Coronary artery (tissue), 2 donors: ENCODE results near the gene ROR1.

Source experiments
- DNase-seq: peaks from one replicate; pipeline ENCODE4 v3.0.0-alpha.2; 2017; ENCODE audit warnings: low spot score
- H3K27ac ChIP-seq, 2 donors: fragments of 200-600 bp; sonication (generic); one replicate each; pipeline ENCODE4 v1.5.1; 2016 to 2019
- H3K4me3 ChIP-seq: fragments of 200-600 bp; sonication (generic); 2 replicates; pipeline ENCODE4 v1.5.1; 2016; ENCODE audit warnings: mild to moderate bottlenecking, moderate library complexity
- TF ChIP-seq, protein P1 (sequence below): fragments of 200-600 bp; sonication (generic); IDR thresholded peaks from one replicate; pipeline ENCODE4 v1.5.1; 2019; ENCODE audit warnings: antibody characterized with exemption

The ROR1 gene

DNA sequence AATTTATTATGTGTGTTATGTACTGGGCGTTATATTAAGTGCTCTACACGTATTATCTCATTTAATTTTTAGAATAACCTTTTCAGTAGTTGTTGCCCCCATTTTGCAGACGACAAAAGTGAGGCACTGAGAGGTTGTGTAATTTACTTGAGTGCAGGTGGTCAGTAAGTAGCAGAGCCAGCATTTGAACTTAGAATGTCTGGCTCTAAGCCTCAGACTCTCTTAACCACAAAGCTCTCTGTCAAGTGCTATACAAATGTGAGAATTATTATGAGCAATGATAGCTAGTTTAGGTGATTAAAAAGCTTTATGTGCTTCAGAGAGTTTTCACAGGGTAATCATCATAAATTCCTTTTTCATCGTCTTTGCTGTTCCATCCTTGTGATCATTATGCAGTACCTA is 333.3 kb downstream of the ROR1 start:
- Histone ChIP-seq H3K4me3 (no peak overlapping the region), H3K27ac (no peak overlapping the region)
- TF ChIP-seq, protein P1, sequence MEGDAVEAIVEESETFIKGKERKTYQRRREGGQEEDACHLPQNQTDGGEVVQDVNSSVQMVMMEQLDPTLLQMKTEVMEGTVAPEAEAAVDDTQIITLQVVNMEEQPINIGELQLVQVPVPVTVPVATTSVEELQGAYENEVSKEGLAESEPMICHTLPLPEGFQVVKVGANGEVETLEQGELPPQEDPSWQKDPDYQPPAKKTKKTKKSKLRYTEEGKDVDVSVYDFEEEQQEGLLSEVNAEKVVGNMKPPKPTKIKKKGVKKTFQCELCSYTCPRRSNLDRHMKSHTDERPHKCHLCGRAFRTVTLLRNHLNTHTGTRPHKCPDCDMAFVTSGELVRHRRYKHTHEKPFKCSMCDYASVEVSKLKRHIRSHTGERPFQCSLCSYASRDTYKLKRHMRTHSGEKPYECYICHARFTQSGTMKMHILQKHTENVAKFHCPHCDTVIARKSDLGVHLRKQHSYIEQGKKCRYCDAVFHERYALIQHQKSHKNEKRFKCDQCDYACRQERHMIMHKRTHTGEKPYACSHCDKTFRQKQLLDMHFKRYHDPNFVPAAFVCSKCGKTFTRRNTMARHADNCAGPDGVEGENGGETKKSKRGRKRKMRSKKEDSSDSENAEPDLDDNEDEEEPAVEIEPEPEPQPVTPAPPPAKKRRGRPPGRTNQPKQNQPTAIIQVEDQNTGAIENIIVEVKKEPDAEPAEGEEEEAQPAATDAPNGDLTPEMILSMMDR = no peak
- DNase-seq = no peak

DNA sequence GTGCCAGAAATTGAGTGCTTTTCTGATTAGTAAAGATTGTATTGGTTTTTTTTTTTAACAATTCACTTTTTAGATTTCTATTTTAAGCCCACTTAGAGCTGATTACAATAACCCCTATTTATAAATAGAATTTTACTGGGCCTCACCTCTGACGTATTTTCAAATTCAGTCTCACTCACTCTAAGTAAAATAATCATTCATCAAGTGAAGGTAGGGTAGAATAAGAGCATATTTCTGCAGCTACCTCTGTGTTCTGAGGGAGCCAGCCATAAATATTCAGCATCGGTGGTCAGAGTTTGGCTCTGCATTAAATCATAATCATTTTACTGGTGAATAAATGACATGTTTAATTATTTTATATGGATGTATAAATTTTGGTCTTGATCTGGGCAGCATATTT is 333.8 kb downstream of the ROR1 start:
- no peak for DNase-seq
- H3K4me3 ChIP-seq = no peak overlapping the region
- H3K27ac ChIP-seq = no peak overlapping the region
- TF ChIP-seq, protein P1 = no peak

DNA sequence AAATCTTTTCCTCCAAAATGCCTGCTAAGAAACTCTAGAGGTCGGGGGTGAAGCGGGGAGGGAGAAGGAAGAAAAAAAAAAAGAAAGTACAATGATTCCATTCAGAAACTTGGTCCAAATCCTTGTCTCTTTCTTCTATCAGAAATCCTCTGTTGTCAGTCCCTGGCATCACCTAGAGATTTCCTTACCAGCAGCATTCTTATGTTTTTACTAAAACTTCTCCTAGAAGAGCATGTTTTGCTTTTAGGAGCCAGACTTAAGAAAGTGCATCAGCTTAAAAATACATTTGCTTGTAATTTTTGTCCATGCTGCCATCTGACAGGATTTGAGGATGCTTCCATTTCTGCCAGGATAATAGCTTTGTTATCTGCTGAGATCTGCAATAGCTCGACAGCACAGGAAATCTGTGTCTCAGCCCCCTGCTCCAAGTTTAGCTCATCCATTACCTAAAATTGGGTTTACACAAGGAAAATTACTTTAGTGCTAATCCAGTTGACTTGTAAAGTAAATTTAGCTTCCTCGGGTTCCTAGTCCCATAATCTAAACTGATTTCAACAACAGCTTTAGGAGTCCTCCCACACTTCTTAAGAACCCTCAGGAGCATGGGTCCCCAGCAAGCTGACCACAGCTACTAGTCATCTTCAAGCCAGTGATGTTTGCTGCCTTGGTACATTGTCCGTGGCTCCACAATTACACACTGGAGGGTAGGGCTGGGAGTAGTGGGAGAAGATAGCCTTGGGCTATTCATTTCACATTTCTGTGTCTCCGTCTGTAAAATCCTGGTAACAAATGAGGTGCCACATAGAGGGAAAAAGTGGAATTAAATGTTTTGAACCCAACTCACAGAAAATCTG is 337.3 kb downstream of the ROR1 start:
- TF ChIP-seq, protein P1 = no peak
- Histone ChIP-seq H3K4me3 (no peak overlapping the region), H3K27ac (no peak overlapping the region)
- no peak for DNase-seq

DNA sequence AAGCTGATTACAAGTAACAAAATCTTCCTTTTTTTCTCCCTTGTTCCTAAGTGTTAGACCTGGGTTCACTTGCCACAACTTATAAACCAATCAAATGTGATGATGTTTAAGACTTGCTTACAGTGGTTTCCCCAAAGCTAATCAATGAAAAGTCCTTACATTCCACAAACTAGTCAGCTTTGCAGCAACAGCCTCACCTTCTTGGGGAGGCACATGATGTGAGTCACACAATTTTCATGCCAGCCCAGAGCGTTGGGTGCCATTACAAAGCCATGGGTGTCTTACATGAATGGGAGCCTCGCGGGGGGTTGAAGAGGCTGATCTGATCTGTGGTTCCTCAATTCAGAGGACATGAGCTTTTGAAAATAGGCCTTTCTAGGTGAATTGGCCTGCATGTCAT is 338.0 kb downstream of the ROR1 start:
- no peak overlapping the region for H3K4me3 ChIP-seq
- no peak overlapping the region for H3K27ac ChIP-seq
- TF ChIP-seq, protein P1 = no peak
- DNase-seq = no peak

DNA sequence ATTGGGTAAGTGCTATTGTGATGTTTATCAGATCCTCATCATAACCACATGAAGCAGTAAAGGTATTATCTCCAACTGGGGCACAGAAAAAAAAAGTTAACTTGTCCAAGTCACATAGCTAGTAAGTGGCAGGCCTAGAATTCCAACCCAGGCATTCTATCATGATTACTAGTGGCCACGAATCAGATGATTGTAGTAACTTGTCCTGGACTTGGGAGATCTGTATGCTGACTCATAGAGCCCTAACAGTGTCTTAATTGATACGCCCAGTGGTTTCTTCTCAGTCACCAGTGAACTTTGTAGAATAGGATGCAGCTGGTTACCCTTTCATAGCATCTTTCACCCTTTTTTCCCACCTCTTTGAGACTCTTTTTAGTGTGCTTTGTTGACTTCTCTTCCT is 338.5 kb downstream of the ROR1 start:
- H3K27ac ChIP-seq = no peak overlapping the region
- TF ChIP-seq, protein P1 = no peak
- DNase-seq = no peak
- no peak overlapping the region for H3K4me3 ChIP-seq

DNA sequence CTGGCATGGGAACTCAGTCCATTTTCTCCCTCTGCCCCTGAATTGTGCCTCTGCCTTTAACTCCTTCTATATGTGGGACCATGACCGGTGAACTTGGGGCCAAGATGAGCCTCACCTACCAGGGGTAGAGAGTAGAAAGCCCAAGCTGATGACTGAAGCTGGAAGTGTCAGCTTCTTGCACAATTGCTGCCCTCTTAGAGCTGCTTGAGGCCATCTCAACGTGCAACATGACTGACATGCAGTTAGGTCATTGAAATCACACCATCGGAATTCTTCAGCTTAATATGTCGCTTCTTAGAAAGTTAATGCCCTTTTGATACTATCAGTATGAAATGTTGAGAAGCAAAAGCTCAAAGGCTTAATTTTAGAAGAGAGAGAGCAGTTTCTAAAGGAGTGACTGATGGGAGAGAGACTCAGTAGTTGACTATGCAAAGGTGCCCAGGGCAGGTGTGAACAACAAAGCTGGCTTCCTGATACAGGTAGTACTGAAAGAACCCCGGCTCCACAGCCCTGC is 340.3 kb downstream of the ROR1 start:
- Histone ChIP-seq H3K27ac (no peak overlapping the region), H3K4me3 (no peak overlapping the region)
- no peak for DNase-seq
- TF ChIP-seq, protein P1 = no peak

DNA sequence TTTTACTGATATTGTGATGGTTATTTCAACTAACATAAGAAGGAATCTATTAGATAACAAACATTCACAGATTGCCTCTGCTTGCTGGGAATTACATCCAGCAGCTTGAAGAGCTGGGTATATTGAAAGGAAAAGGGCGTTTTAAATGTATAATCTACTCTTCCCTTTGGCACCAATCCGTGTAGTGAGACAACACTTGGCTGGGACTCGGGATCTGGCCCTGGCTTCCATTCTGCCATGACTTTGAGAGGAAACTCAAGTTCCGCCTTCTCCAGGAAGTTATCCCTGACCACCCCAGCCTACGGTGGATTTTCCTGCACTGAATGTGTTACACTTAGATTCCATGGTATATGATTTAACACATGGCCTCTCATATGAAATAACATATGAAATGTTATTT is 342.7 kb downstream of the ROR1 start:
- no peak overlapping the region for H3K27ac ChIP-seq
- H3K4me3 ChIP-seq = no peak overlapping the region
- no peak for DNase-seq
- TF ChIP-seq, protein P1 = no peak
